Measurements from ENCODE around the gene SLC35F3. TPM values are rescaled to one million over a fixed set of nuclear protein-coding genes. Genes with fewer than 3 reads are reported as not detected.

Gene SLC35F3
- total RNA-seq, 2 experiments from 2014 or later: 0.08 TPM; not detected in 1

- TF ChIP-seq CTCF (IDR thresholded peaks at IDR 0.05): no peak
- ChIA-PET POLR2A (no interaction called here), CTCF (interaction anchor here (1.4 kb wide), 1 partner anchor 21 kb away, joined by 5 read pairs; no protein-coding TSS in a partner anchor)
- Mint-ChIP-seq H3K4me3 (no peak overlapping the region), H3K27ac (no peak overlapping the region), H3K36me3 (ENCODE audit: low read depth) (no peaks in the 10 kb centered on the region), H3K9me3 (peaks cover 2% of the 10 kb centered on the region), H3K27me3 (no peaks in the 10 kb centered on the region), H3K4me1 (ENCODE audit: low read depth) (no peaks in the 10 kb centered on the region)
- intact Hi-C loops (cut with DNase I, micrococcal nuclease): no loop called here
- no peaks in the 10 kb centered on the region for H3K27me3 ChIP-seq (ENCODE audit: control insufficient read depth in 1 of 2, insufficient read depth in 2 of 2, low read length in 2 of 2)
- no peaks in the 10 kb centered on the region for H3K4me1 ChIP-seq (ENCODE audit: insufficient read depth, low read length)
- H3K9me3 ChIP-seq (ENCODE audit: control insufficient read depth in 1 of 2, insufficient read depth in 1 of 2, low read length in 2 of 2): peaks cover 5 to 10% of the 10 kb centered on the region in 2 experiments
- no peak for ATAC-seq (ENCODE audit: poor library complexity)
- no peak for DNase-seq
- no peaks in the 10 kb centered on the region for H3K36me3 ChIP-seq (ENCODE audit: insufficient read depth, low read length)
- no peak overlapping the region for H3K27ac ChIP-seq (ENCODE audit: low read depth in 1 of 2, low read length in 2 of 2)
- no peak overlapping the region for H3K4me3 ChIP-seq (ENCODE audit: low read length)
Observed at GRCh38 chr1:234288946-234289345, 384.5 kb downstream of the SLC35F3 start.

GRCh38 chr1:234289538-234290305 lies 385.2 kb downstream of the SLC35F3 start:
- POLR2A ChIA-PET: interaction anchor here (0.6 kb wide), 1 partner anchor 544 kb away, joined by 3 read pairs; no protein-coding TSS in a partner anchor

GRCh38 chr1:234292011-234292410 lies 387.5 kb downstream of the SLC35F3 start:
- Mint-ChIP-seq H3K27ac (no peak overlapping the region), H3K4me1 (ENCODE audit: low read depth) (no peaks in the 10 kb centered on the region), H3K27me3 (no peaks in the 10 kb centered on the region), H3K36me3 (ENCODE audit: low read depth) (no peaks in the 10 kb centered on the region), H3K9me3 (peaks cover 2% of the 10 kb centered on the region), H3K4me3 (no peak overlapping the region)
- TF ChIP-seq CTCF (IDR thresholded peaks at IDR 0.05): no peak
- CTCF ChIA-PET: interaction anchor here (3.4 kb wide), 1 partner anchor 17 kb away, joined by 12 read pairs; no protein-coding TSS in a partner anchor
- Histone ChIP-seq H3K36me3 (ENCODE audit: insufficient read depth, low read length) (no peaks in the 10 kb centered on the region), H3K27me3 (ENCODE audit: control insufficient read depth in 1 of 2, insufficient read depth in 2 of 2, low read length in 2 of 2) (no peaks in the 10 kb centered on the region), H3K4me1 (ENCODE audit: insufficient read depth, low read length) (no peaks in the 10 kb centered on the region), H3K4me3 (ENCODE audit: low read length) (no peak overlapping the region), H3K9me3 (ENCODE audit: control insufficient read depth in 1 of 2, insufficient read depth in 1 of 2, low read length in 2 of 2) (peaks cover 5 to 10% of the 10 kb centered on the region in 2 experiments), H3K27ac (ENCODE audit: low read depth in 1 of 2, low read length in 2 of 2) (no peak overlapping the region)
- DNase-seq (no peak), ATAC-seq (ENCODE audit: poor library complexity) (no peak)
- intact Hi-C loops (cut with DNase I, micrococcal nuclease): no loop called here
- POLR2A ChIA-PET: no interaction called here

More at GRCh38 chr1:234289538-234290305, 385.2 kb downstream of the SLC35F3 start:
- CTCF ChIA-PET: interaction anchor here (1.4 kb wide), 1 partner anchor 20 kb away, joined by 5 read pairs; no protein-coding TSS in a partner anchor
- Histone ChIP-seq H3K9me3 (ENCODE audit: control insufficient read depth in 1 of 2, insufficient read depth in 1 of 2, low read length in 2 of 2) (peaks cover 5 to 10% of the 10 kb centered on the region in 2 experiments), H3K4me1 (ENCODE audit: insufficient read depth, low read length) (no peaks in the 10 kb centered on the region), H3K27me3 (ENCODE audit: control insufficient read depth in 1 of 2, insufficient read depth in 2 of 2, low read length in 2 of 2) (no peaks in the 10 kb centered on the region), H3K27ac (ENCODE audit: low read depth in 1 of 2, low read length in 2 of 2) (no peak overlapping the region), H3K4me3 (ENCODE audit: low read length) (no peak overlapping the region), H3K36me3 (ENCODE audit: insufficient read depth, low read length) (no peaks in the 10 kb centered on the region)
- Mint-ChIP-seq H3K4me3 (no peak overlapping the region), H3K4me1 (ENCODE audit: low read depth) (no peaks in the 10 kb centered on the region), H3K36me3 (ENCODE audit: low read depth) (no peaks in the 10 kb centered on the region), H3K27me3 (no peaks in the 10 kb centered on the region), H3K27ac (no peak overlapping the region), H3K9me3 (peaks cover 2% of the 10 kb centered on the region)
- intact Hi-C loops (cut with DNase I, micrococcal nuclease): no loop called here
- no peak for TF ChIP-seq CTCF (IDR thresholded peaks at IDR 0.05)
- DNase-seq (no peak), ATAC-seq (ENCODE audit: poor library complexity) (no peak)

Measured in CD4-positive, alpha-beta T cell (primary cell).